NCI-H524 treated with DMSO at 0.1 percent for 48 hours (cell line): Measurements from ENCODE around the gene CPZ.

ENCODE experiments used
- DNase-seq: peaks from one replicate; lab custom pipeline; 2025; lab: John Stamatoyannopoulos, UW

The CPZ gene

DNA sequence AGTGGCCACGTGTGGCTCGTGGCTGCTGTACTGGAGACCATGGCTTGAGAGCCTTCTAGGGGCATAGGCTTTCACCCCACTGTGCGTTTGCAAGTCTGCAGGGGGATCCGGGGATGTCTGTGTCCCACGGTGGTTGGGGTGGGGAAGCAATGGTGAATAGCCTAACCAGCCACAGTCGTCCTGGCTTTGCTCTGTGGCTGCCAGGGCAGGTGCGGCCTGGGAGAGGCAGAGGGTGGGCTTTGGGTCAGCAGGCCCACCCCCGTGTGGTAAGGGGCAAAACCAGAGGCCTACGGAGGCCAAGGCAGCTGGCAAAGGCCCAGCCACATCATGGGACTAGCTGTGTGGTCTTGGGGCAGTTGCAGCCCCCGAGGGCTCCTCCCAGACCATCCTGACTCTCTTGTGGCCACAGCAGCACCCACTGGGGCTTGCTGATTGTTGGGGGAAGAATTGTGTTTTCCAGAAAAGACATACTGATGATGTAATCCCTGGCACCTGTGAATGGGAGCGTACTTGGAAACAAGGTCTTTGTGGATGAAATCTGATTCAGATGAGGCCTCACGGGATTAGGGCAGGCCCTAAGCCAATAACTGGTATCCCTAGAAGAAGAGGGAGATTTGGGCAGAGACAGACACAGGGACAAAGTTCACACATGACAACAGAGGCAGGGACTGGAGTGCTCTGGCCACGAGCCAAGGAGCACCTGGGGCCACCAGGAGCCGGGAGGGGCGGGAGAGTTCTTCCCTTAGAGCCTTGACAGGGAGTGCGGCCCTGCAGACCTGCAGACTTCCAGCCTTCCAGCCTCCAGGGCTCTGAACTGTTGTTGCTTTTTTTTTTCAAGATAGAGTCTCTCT is 2.9 kb downstream of the CPZ start:
- DNase-seq = peak; percentile 60

- no peak for DNase-seq
Observed at GRCh38 chr4:8596891-8597290, 4.3 kb downstream of the CPZ start.

DNA sequence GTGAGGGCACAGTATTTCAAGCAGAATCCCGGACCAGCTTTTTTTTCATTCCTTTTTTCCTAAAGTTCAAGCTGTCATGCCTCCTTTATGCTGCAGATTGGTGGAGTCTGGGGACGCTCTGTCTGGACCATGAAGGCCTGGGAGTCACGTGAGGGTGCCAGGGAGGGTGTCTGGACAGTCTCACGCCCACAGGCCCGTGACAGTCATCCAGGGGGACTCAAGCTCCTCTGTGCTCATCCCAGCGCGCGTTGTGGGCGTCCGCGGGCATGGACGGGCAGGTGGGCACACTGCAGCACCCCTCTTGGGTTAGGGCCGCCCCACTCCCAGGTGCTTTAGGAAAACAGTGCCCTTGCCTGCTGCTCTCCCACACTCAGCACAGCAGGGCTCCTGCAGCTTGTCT is 4.8 kb downstream of the CPZ start:
- no peak for DNase-seq

GRCh38 chr4:8597791-8598190 is 5.2 kb downstream of the CPZ start:
- DNase-seq = no peak

- no peak for DNase-seq
Observed at GRCh38 chr4:8598391-8599090, 6.0 kb downstream of the CPZ start.

GRCh38 chr4:8599091-8599460 is 6.5 kb downstream of the CPZ start:
- DNase-seq = no peak

GRCh38 chr4:8599657-8600056 is 7.1 kb downstream of the CPZ start:
- no peak for DNase-seq

- DNase-seq = no peak
Observed at GRCh38 chr4:8600266-8600665, 7.7 kb downstream of the CPZ start.

GRCh38 chr4:8600686-8601085 is 8.1 kb downstream of the CPZ start:
- no peak for DNase-seq

DNA sequence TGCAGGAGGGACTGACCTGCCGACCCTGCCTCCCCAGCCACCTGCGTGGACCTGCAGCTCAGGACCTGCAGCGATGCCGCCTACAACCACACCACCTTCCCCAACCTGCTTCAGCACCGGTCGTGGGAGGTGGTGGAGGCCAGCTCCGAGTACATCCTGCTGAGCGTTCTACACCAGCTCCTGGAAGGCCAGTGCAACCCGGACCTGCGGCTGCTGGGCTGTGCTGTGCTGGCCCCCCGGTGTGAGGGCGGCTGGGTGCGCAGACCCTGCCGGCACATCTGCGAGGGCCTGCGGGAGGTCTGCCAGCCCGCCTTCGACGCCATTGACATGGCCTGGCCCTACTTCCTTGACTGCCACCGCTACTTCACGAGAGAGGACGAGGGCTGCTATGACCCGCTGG is 8.5 kb downstream of the CPZ start:
- DNase-seq = no peak

DNA sequence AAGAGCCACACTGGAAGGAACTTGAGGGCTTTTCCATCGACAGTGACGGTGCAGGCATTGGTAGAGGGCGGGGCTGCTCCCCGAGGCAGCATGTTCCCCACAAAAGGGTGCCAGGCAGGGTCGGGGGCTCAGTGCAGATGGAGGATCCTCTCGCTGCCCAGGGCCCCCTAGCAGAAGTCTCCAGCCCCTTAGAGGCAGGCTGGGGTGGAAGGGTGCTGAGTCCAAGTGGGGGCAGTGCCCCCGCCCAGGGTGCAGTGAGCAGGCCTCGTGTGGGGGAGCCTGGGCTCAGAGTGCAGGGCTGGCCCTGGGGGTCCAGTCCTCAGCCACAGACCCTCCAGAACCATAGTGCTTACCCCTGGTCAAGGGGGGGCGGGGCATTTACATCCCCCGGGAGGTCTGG is 9.0 kb downstream of the CPZ start:
- no peak for DNase-seq

DNA sequence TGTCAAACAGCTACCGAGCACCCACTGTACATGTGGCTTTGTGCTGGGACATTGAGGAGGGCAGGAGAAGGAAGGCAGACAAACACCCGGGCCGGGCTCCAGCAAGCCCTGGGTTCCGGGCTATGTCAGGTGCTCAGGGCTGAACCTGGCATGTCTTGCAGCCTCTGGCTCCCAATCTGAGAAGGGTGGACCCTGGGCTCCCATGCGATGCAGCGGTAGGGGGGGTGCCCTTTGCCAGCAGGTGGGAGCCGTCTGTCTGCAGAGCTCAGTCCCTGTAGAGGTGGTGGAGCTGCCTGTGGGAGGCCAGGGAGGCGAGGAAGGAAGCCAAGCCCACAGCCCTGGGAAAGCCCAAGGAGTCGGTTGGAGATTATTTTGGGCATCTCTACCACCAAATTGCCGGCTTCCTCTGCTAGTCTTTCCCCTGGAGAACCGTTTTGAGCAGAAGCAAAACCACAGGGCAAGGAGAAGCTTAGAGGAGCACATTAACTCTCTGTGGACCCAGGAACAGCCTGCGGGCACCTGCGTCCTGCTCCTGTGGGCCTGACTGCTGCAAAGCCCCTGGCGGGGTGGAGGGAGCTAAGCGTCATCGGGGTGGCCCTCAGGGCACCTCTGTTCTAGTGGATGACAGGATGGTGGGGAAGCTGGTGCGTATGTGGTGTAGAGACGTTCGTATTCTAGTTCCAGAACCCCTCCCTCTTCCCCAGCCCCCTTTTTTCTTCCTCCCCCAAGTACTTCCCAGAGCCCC is 10.3 kb downstream of the CPZ start:
- no peak for DNase-seq

GRCh38 chr4:8603931-8604330 is 11.4 kb downstream of the CPZ start:
- no peak for DNase-seq

DNA sequence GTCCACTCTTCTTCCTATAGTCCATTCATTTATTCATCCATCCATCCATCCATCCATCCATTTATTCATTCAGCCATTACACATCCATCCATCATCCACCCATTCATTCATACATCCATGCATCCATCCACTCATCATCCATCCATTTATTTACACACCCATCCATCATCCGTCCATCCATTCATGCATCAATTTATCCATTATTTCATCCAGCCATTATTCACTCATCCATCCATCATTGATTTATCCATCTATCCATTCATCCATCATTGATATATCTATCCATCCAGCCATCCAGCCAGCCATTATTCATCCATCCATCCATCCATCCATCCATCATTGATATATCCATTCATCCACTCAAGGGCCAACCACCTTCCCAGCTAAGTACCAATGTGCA is 12.7 kb downstream of the CPZ start:
- DNase-seq = no peak

DNA sequence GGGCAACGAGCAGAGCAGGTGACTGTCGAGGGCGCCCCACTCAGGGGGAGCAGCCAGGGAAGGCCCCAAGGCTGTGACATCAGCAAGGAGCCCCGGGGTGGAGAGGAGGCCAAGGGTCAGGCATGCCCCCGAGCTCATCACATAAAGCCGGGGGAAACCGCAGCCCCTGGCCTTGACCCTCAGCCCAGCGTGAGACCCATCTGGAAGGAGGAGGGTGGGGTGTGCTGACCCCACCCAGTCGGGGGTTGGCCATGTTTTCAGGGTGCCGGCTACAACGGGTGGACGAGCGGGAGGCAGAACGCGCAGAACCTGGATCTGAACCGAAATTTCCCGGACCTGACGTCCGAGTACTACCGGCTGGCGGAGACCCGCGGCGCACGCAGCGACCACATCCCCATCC is 13.9 kb downstream of the CPZ start:
- DNase-seq = no peak

GRCh38 chr4:8606966-8607365 is 14.4 kb downstream of the CPZ start:
- no peak for DNase-seq

GRCh38 chr4:8607603-8608481 is 15.3 kb downstream of the CPZ start:
- DNase-seq = no peak

GRCh38 chr4:8608714-8609391 is 16.3 kb downstream of the CPZ start:
- DNase-seq = no peak

GRCh38 chr4:8609406-8609805 is 16.8 kb downstream of the CPZ start:
- no peak for DNase-seq

- no peak for DNase-seq
Observed at GRCh38 chr4:8609824-8610350, 17.3 kb downstream of the CPZ start.
